SJCRH30 (cell line): ENCODE results near the gene RNF224. TPM values are rescaled to one million over a fixed set of nuclear protein-coding genes. Genes with fewer than 3 reads are reported as not detected.
"Not testable (repeated sequence)": the region's sequence is repeated elsewhere in the genome, so short reads cannot be mapped to it uniquely, and the experiment has no call there.

Experiments used
- DNase-seq, 2 experiments: peaks; one replicate each; pipeline ENCODE4 v3.0.0-alpha.2; 2015 to 2020
- H3K27ac ChIP-seq: fragments of 250-450 bp; sonication (Bioruptor Pico); 2 replicates; pipeline ENCODE4 v1.5.1; 2020; ENCODE audit warnings: mild to moderate bottlenecking, moderate library complexity
- H3K27me3 ChIP-seq: fragments of 250-450 bp; sonication (Bioruptor Pico); 2 replicates; pipeline ENCODE4 v1.5.1; 2020; ENCODE audit warnings: mild to moderate bottlenecking, moderate library complexity
- H3K36me3 ChIP-seq: fragments of 250-450 bp; sonication (Bioruptor Pico); 2 replicates; pipeline ENCODE4 v1.5.1; 2020; ENCODE audit warnings: mild to moderate bottlenecking, moderate library complexity
- H3K4me1 ChIP-seq: fragments of 250-450 bp; sonication (Bioruptor Pico); 2 replicates; pipeline ENCODE4 v1.5.1; 2020; ENCODE audit warnings: mild to moderate bottlenecking, moderate library complexity
- H3K4me3 ChIP-seq: fragments of 250-450 bp; sonication (Bioruptor Pico); 2 replicates; pipeline ENCODE4 v1.5.1; 2020; ENCODE audit warnings: mild to moderate bottlenecking, moderate library complexity
- H3K9me3 ChIP-seq: fragments of 250-450 bp; sonication (Bioruptor Pico); replicated peaks from 2 replicates; pipeline ENCODE4 v1.5.1; 2020; ENCODE audit warnings: mild to moderate bottlenecking, moderate library complexity
- total RNA-seq: library from RNA; depleted of rRNA; stranded (reverse); fragments of >200 nt; shearing (Covaris generic); gene quantifications from 2 replicates; pipeline ENCODE4 v1.2.3, GENCODE V29; 2014

Gene RNF224
- total RNA-seq, 1 experiment from 2014 or later: not detected

DNA sequence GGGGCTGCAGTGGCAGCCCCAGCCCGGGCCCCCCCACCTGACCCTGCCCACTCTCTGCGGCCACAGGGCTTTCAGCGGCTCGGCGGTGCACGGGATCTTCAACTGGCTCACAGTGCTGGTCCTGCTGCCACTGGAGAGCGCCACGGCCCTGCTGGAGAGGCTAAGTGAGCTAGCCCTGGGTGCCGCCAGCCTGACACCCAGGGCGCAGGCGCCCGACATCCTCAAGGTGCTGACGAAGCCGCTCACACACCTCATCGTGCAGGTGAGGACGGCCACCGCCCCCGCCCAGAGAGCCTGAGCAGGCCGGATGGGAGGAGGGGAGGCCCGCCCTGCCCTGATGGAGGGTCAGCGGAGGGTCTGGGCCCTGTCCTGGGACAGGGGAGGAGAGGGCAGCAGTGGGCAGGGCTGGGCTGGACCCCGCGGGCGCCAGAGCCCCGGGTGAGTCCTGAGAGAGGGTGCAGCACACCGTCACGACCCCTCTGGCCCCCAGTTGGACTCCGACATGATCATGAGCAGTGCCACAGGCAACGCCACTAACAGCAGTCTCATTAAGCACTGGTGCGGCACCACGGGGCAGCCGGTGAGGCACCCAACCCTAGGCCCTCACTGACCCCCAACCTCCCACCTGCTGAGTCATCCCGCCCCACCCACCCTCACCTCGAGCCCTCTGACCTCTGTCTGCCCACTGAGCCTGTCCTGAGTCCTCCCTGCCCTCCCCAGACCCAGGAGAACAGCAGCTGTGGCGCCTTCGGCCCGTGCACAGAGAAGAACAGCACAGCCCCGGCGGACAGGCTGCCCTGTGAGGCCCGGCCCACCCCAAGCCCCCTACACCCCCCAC, 6.1 kb downstream of the RNF224 start:
- Histone ChIP-seq H3K9me3 (no peaks in the 10 kb centered on the region), H3K36me3 (no peaks in the 10 kb centered on the region), H3K4me3 (no peak overlapping the region), H3K27ac (no peak overlapping the region), H3K4me1 (peaks cover 26% of the 10 kb centered on the region), H3K27me3 (peaks cover 22% of the 10 kb centered on the region)
- no peak for DNase-seq

DNA sequence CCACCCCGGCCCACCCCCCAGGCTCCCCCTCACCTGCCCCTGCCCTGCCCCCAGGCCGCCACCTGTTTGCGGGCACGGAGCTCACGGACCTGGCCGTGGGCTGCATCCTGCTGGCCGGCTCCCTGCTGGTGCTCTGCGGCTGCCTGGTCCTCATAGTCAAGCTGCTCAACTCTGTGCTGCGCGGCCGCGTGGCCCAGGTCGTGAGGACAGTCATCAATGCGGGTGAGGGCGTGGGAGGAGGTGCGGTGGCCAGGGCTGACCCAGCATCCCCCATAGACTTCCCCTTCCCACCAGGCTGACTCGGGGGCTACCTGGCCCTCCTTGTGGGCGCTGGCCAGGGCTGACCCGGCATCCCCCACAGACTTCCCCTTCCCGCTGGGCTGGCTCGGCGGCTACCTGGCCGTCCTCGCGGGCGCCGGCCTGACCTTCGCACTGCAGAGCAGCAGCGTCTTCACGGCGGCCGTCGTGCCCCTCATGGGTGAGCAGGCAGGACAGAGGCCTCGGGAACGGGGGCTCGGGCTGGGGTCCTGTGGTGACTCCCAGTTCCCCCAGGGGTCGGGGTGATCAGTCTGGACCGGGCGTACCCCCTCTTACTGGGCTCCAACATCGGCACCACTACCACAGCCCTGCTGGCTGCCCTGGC, 6.9 kb downstream of the RNF224 start:
- Histone ChIP-seq H3K27ac (no peak overlapping the region), H3K9me3 (no peaks in the 10 kb centered on the region), H3K27me3 (peaks cover 14% of the 10 kb centered on the region), H3K36me3 (no peaks in the 10 kb centered on the region), H3K4me1 (peaks cover 34% of the 10 kb centered on the region), H3K4me3 (no peak overlapping the region)
- no peak for DNase-seq

DNA sequence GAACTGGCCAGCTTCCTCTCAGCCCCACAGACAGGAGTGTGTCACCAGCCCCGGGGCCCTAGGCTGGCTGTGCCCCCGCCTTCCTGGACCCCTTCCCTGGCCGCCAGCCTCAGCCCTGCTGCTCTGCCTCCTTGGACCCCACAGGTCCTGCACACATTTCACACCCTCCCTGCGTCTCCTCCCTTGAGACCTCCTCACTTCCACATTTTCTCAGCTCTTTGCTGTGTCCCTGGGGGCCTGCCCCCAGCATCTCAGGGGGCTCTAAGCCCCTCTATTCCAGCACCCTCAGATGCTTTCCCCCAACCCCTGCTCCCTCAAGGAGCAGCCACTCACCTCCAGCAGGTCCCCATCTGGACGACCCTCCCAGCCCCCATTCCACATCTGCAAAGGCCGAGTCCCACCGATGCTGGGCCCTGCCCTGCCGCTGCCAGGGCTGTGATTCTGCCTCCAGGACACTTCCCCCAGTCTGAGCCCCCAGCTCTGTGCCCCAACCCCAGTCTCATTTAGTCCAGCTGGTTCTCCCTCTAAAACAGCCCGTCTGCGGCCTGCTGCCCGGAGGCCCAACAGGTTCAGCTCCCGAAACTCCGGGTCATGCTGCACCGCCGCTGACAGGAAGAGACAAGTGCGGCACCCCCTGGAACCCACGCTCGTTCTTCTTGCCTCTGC, 7.6 kb downstream of the RNF224 start:
- Histone ChIP-seq H3K27me3 (peaks cover 8% of the 10 kb centered on the region; the same call in 1 of the 2 replicates), H3K9me3 (no peaks in the 10 kb centered on the region), H3K4me3 (no peak overlapping the region), H3K27ac (no peak overlapping the region), H3K36me3 (no peaks in the 10 kb centered on the region), H3K4me1 (peaks cover 35% of the 10 kb centered on the region)
- DNase-seq: no peak

DNA sequence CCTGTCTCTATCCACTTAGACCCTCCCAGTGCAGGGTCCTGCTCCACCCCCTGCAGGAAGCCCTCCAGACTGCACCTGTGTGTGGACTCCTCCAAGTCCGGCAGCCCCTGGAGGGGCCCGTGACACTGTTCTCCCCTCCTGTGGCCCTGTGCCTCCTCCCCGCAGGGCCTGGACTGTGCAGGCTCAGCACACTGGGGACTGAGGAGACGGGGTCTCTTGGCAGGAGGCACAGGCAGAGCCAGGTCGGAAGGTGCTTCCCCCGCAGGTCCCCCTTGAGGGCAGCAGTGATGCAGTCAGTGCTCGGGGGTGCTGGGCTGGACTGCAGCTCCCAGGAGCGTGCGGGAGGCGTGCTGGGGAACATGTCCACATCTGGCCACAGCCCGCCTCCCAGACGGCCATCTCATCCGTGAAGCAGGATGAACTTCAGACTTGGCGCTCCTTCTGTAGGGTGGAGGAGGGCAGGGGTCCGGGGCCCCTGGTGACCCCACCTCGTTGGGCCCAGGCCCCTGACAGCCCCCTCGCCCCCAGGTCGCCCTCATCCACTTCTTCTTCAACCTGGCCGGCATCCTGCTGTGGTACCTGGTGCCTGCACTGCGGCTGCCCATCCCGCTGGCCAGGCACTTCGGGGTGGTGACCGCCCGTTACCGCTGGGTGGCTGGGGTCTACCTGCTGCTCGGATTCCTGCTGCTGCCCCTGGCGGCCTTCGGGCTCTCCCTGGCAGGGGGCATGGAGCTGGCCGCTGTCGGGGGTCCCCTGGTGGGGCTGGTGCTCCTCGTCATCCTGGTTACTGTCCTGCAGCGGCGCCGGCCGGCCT, 8.3 kb downstream of the RNF224 start:
- DNase-seq: no peak
- Histone ChIP-seq H3K4me3 (no peak overlapping the region), H3K4me1 (peaks cover 35% of the 10 kb centered on the region), H3K27me3 (peaks cover 1% of the 10 kb centered on the region; the same call in 1 of the 2 replicates), H3K36me3 (no peaks in the 10 kb centered on the region), H3K9me3 (no peaks in the 10 kb centered on the region), H3K27ac (no peak overlapping the region)

DNA sequence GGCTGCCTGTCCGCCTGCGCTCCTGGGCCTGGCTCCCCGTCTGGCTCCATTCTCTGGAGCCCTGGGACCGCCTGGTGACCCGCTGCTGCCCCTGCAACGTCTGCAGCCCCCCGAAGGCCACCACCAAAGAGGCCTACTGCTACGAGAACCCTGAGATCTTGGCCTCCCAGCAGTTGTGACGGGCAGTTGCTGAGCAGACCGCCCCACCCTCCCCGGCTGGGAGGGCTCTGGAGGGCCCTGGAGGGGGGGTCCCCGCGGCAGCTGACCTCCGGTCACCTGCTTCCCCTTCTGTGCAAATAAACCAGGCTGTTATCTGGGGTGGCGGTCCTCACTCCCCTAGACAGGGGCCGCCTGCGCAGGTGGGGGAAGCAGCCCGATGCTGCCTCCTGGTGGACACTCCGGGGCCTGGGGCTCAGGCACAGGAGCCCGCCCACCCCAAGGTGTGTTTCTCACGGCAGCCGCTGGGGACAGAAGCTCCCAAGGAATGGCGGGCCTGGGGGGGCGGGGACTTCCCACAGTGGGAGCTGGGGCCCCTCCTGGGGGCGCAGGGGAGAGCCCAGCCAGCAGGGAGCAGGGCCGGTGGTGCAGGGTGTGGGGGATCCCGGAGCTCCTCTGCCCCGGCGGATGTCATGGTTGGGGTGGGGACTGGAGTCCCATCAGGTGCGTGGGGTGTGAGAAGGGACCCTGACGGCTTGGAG, 9.1 kb downstream of the RNF224 start:
- Histone ChIP-seq H3K4me3 (no peak overlapping the region), H3K27me3 (no peaks in the 10 kb centered on the region; the same call in 1 of the 2 replicates), H3K36me3 (no peaks in the 10 kb centered on the region), H3K4me1 (peaks cover 35% of the 10 kb centered on the region), H3K9me3 (no peaks in the 10 kb centered on the region), H3K27ac (no peak overlapping the region; the same call in 1 of the 2 replicates)
- peak; percentile 92 to 96 for DNase-seq

DNA sequence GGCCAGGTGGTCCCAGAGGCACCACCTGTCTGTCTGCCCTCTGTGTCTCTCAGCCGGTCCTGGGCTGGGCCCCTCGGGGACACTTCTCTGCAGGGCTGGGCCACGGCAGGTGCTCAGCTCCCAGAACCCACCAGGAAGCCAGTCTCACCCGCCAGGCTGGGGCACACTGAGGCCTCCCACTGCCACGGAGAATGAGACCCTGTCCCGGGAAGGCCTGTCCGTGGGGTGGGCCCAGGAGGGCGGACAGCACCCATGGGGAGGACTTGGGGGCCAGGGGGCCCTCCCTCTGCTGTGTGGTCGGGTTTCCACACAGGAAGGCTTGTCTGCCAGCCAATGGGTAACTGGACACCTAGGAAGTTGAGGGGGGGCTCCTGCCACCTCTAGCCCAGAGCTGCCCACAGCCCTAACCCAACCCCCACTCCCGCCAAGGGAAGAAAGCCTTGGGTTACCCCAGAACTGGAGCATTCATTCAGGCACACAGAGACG, 9.7 kb downstream of the RNF224 start:
- Histone ChIP-seq H3K27me3 (no peaks in the 10 kb centered on the region; the same call in 1 of the 2 replicates), H3K4me1 (peaks cover 35% of the 10 kb centered on the region), H3K4me3 (no peak overlapping the region), H3K36me3 (peaks cover 4% of the 10 kb centered on the region), H3K27ac (peak overlapping the region; percentile 64), H3K9me3 (no peaks in the 10 kb centered on the region)
- peak; percentile 53 to 71 for DNase-seq

DNA sequence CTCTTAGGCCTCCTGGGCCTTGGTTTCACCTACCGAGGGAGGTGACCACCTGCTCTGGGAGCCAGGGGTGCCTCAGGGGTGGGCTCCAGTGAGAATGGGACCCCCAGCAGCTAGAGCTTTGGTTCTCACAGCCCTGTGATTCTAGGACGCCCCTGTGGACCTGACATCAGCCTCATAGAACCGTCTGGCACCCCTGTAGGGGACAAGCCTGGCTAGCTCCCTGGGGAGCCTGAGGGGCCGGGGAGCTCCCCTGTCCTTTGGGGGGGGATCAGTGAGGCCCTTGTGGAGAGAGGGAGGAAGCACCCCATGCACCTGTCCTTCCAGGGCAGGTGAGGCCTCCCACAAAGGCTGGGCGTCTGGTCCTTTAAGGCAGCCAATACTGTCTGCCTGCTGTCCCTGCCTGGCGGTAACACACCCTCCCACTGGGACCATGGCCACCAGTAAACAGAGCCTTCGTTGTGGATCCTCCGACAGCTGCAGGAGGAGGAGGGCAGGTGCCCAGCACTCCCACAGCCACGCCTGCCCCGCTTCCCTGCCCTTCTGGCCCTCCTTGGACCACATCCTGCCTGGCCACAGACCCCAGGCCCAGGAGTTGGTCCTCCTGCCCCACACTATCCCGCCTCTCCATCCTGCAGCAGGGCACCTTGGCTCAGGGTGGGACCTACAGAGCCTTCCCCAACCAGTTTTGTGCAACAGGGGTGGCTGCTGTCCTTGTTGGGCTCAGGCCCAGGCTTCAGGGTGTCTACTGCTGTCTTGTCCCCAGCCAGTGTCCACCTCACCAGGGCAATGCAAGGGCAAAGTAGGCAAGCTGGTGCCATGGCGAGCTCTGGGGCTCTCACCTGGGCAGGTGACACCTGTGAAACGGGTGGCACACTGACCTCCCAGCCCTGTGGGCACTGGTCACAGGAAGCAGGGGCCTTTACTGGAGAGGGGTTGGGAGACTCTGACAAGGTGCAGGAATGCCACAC, 10.7 kb downstream of the RNF224 start:
- peak overlapping the region; percentile 64 for H3K27ac ChIP-seq
- H3K36me3 ChIP-seq: peaks cover 15% of the 10 kb centered on the region
- H3K4me1 ChIP-seq: peaks cover 40% of the 10 kb centered on the region
- no peak overlapping the region for H3K4me3 ChIP-seq
- no peaks in the 10 kb centered on the region for H3K9me3 ChIP-seq
- DNase-seq: peak; percentile 93 to 94
- no peaks in the 10 kb centered on the region for H3K27me3 ChIP-seq

DNA sequence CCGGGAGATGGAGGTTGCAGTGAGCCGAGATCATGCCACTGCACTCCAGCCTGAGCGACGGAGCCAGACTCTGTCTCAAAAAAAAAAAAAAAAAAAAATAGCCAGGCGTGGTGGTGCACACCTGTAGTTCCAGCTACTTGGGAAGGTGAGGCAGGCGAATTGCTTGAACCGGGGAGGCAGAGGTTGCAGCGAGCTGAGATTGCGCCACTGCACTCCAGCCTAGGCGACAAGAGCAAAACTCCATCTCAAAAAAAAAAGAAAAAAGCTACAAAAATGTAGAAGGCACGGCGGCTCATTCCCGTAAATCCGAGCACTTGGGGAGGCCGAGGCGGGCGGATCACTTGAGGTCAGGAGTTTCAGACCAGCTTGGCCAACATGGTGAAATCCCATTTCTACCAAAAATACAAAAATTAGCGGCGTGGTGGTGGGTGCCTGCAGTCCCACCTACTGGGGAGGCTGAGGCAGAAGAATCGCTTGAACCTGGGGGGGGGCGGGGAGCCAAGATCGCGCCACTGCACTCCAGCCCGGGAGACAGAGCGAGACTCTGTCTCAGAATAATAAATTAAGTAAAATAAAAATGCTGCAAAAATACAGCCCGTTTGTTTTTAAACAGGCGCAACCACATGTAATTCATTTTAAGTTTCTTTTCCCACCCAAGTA, 12.4 kb downstream of the RNF224 start:
- H3K4me3 ChIP-seq: peak overlapping the region; percentile 63
- peaks cover 41% of the 10 kb centered on the region for H3K4me1 ChIP-seq

DNA sequence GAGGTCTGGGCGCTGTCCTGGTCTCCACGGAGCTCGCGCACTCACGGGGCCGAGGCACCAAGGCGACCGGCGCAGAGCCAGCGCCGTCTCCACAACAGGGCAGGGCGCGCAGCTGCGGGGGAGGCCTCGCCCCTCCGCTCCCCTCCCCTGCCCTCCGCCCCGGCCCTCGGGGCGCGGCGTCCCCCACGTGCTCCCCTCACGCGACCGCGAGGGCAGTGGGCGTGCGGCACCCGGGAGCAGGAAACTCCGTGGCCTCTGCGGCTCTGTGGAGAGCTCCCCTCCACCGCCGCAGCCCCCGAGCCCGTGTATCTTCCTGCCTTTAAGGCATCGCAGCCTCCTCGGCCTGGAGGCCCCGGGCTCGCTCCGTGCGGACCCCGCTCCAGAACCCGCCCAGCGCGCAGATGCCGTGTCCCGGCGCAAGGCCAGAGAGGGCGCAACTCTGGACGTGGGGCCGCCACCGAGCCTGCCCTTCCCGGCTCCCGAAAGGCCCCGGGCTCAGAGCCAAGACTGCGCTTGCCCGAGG, 13.1 kb downstream of the RNF224 start:
- Histone ChIP-seq H3K27me3 (no peaks in the 10 kb centered on the region), H3K9me3 (no peaks in the 10 kb centered on the region), H3K36me3 (peaks cover 23% of the 10 kb centered on the region), H3K4me3 (peak overlapping the region; percentile 63), H3K4me1 (peaks cover 41% of the 10 kb centered on the region), H3K27ac (peak overlapping the region; percentile 88)
- DNase-seq: peak; percentile 81 to 82

More for the DNA sequence above, 12.4 kb downstream of the RNF224 start:
- H3K36me3 ChIP-seq: peaks cover 23% of the 10 kb centered on the region
- not testable (repeated sequence) for H3K27me3 ChIP-seq, H3K9me3 ChIP-seq, DNase-seq
- H3K27ac ChIP-seq: peak overlapping the region; percentile 88

DNA sequence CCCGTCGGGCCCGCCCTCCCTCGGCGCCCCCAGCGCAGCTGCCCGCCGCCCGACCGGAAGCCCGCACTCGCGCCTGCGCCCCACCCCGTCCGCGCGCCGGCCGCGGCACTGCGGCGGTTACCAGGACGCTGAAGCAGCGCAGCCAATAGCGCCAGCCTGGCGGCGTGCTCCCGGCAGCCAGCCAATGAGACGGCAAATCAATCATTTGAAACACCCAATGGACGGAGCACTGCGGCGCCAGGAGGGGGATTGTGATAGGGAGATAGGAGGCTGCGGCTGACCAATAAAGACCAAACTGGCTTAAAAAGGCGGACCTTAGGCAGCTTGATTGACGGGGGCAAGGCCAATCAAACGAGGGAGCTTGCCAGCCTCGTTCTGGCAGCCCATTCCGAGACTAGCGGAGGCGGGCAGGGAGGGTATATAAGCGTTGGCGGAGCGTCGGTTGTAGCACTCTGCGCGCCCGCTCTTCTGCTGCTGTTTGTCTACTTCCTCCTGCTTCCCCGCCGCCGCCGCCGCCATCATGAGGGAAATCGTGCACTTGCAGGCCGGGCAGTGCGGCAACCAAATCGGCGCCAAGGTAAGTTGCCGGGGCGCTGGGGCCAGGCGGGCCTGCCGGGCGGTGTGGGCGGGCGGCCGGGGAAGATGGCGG, 13.7 kb downstream of the RNF224 start, which contains the start of gene TUBB4B:
Gene TUBB4B, plus strand, starts transcription at position 447 of the 649 bp plus-strand sequence. Its CDS starts 74 bp downstream, at position 521.
- peaks cover 38% of the 10 kb centered on the region for H3K4me1 ChIP-seq
- H3K9me3 ChIP-seq: no peaks in the 10 kb centered on the region
- peak within 1 kb of the TSS; percentile 88 for H3K27ac ChIP-seq
- DNase-seq: peak; percentile 100
- peak within 1 kb of the TSS; percentile 78 for H3K4me3 ChIP-seq
- peaks cover 23% of the 10 kb centered on the region for H3K36me3 ChIP-seq
- no peaks in the 10 kb centered on the region for H3K27me3 ChIP-seq

DNA sequence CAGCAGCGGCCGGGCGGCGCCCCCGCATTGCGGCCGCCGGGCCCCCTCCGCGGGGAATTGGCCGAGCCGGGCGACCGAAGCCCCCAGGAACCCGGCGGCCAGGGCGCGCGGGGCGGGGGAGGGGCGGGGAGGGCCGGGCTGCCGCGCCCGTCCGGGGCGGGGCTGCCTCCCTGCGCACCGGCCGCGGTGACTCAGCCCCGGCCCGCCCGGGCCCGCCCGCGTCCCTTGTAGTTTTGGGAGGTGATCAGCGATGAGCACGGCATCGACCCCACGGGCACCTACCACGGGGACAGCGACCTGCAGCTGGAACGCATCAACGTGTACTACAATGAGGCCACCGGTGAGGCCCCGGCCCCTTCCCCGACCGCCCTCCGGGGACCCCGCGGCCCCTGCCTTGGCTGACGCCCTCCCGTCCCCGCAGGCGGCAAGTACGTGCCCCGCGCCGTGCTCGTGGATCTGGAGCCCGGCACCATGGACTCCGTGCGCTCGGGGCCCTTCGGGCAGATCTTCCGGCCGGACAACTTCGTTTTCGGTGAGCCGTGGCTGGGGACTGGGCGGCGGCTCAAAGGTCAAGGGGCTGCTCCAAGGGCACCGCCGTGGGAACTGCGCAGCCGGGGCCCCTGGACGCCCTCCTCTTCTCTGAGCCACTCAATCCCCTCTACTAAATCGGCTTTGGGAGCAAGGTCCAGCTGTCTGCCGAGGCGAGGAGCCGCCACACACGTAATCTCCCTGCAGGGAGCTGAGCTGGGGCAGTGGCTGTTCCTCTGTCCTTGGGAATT, 14.4 kb downstream of the RNF224 start:
- Histone ChIP-seq H3K27ac (peak overlapping the region; percentile 36; the same call in 1 of the 2 replicates), H3K4me1 (peaks cover 31% of the 10 kb centered on the region), H3K9me3 (no peaks in the 10 kb centered on the region), H3K27me3 (no peaks in the 10 kb centered on the region), H3K36me3 (peaks cover 23% of the 10 kb centered on the region), H3K4me3 (peak overlapping the region; percentile 78)
- no peak for DNase-seq
